Immature natural killer cell (primary cell): ENCODE results near the gene GABRA4. TPM values are rescaled to one million over a fixed set of nuclear protein-coding genes. Genes with fewer than 3 reads are reported as not detected.

ENCODE experiments used
- DNase-seq, 3 donors: peaks; one replicate each; pipeline ENCODE4 v3.0.0; 2022; ENCODE audit warnings: mixed read lengths in 1 of 3
- H3K27ac Mint-ChIP-seq, 6 donors: one replicate each; pipeline ENCODE4 v1.8.0; 2020; ENCODE audit warnings: mixed read lengths in 6 of 6, mild to moderate bottlenecking in 5 of 6, inconsistent platforms in 4 of 6, moderate library complexity in 3 of 6
- H3K27me3 Mint-ChIP-seq, 3 donors: one replicate each; pipeline ENCODE4 v1.8.0; 2020 to 2021; ENCODE audit warnings: low read depth in 3 of 3, mild to moderate bottlenecking in 3 of 3, mixed read lengths in 3 of 3, moderate library complexity in 3 of 3, inconsistent platforms in 1 of 3
- H3K36me3 Mint-ChIP-seq, 3 donors: one replicate each; pipeline ENCODE4 v1.8.0; 2020; ENCODE audit warnings: mixed read lengths in 3 of 3, inconsistent platforms in 2 of 3, mild to moderate bottlenecking in 2 of 3
- H3K4me1 Mint-ChIP-seq, 2 donors: one replicate each; pipeline ENCODE4 v1.8.0; 2020; ENCODE audit warnings: inconsistent platforms in 2 of 2, mild to moderate bottlenecking in 2 of 2, mixed read lengths in 2 of 2, moderate library complexity in 1 of 2
- H3K4me3 Mint-ChIP-seq, 5 donors: one replicate each; pipeline ENCODE4 v1.8.0; 2020; ENCODE audit warnings: mild to moderate bottlenecking in 5 of 5, mixed read lengths in 5 of 5, inconsistent platforms in 3 of 5, moderate library complexity in 3 of 5
- H3K9me3 Mint-ChIP-seq, 6 donors: one replicate each; pipeline ENCODE4 v1.8.0; 2020; ENCODE audit warnings: mild to moderate bottlenecking in 6 of 6, mixed read lengths in 6 of 6, inconsistent platforms in 4 of 6, moderate library complexity in 3 of 6
- polyA plus RNA-seq, 3 donors: library from polyadenylated mRNA; unstranded; fragments of 300-500 nt; fragmentation: Illumina TruSeq; gene quantifications; one replicate each; pipeline ENCODE4 v1.2.3, GENCODE V29; 2021

GABRA4 gene
- polyA plus RNA-seq, 3 donors from 2014 or later: not detected

DNA sequence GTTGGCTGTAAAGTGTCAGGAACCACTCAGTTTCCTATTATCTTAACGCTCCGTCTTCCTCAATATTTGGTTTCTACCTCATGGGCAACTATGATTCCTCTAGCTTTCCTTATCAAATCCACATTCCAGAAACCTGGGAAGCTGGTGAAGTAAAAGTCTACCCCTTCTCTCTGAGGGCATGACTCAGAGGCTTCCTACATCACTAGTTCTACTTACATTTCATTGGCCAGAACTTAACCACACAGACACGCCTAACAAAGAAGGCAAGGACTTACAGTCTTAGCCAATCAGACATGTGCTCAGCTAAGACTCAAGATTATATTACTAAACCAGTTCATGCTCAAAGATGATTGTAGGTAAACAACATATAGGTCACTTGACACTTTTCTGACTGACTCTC lies 114.7 kb downstream of the GABRA4 start:
- peaks cover 2 to 7% (median 5%) of the 10 kb centered on the region in 3 donors for H3K27me3 Mint-ChIP-seq
- H3K4me3 Mint-ChIP-seq: no peak overlapping the region
- H3K36me3 Mint-ChIP-seq: no peaks in the 10 kb centered on the region

DNA sequence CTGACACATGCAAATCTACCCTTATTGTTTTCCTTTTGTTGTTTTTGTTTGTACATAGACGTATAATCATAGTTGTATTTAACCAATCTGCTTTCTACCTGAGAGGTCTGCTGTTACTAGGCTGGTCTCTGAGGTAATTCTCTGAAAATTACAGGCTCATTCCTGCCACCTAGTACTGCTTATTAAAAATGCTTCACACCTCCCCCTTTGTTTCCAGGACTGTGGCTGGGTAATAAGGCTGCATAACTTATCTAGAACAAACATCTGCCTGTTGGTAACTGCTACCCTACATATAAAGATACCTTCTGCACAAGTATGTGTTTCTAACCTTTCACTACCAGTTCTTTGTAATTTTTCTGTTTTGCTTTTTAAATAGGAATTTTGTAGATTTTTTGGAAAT lies 118.6 kb downstream of the GABRA4 start:
- H3K4me1 Mint-ChIP-seq: no peaks in the 10 kb centered on the region
- no peak overlapping the region for H3K27ac Mint-ChIP-seq
- no peak for DNase-seq
- H3K36me3 Mint-ChIP-seq: no peaks in the 10 kb centered on the region
- H3K4me3 Mint-ChIP-seq: no peak overlapping the region
- H3K27me3 Mint-ChIP-seq: peaks cover 2 to 4% (median 3%) of the 10 kb centered on the region in 3 donors
- H3K9me3 Mint-ChIP-seq: peaks cover 0 to 3% (median 0%) of the 10 kb centered on the region in 6 donors

More for the DNA sequence above, 114.7 kb downstream of the GABRA4 start:
- Mint-ChIP-seq H3K27ac (no peak overlapping the region), H3K4me1 (no peaks in the 10 kb centered on the region), H3K9me3 (peaks cover 0 to 1% (median 0%) of the 10 kb centered on the region in 6 donors)
- no peak for DNase-seq

DNA sequence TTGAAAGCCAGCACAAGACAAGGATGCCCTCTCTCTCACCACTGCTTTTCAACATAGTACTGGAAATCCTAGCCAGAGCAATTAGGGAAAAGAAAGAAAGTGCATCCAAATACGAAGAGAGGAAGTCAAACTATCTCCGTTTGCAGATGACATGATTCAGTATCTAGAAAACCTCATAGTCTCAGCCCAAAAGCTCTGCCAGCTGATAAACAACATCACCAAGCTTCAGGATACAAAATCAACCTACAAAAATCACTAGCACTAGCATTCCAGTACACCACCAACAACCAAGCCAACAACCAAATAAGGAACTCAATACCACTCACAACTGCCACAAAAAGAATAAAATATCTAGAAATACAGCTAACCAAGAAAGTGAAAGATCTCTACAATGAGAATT lies 123.0 kb downstream of the GABRA4 start:
- no peak for DNase-seq
- Mint-ChIP-seq H3K27ac (no peak overlapping the region), H3K4me3 (no peak overlapping the region), H3K36me3 (no peaks in the 10 kb centered on the region), H3K4me1 (no peaks in the 10 kb centered on the region), H3K9me3 (peaks cover 0 to 2% (median 0%) of the 10 kb centered on the region in 6 donors), H3K27me3 (peaks cover 0 to 2% (median 0%) of the 10 kb centered on the region in 3 donors)

Other genes starting within 250 kb of the GABRA4 start
- gene COX7B2, start 84.3 kb downstream of the GABRA4 start, polyA plus RNA-seq: not detected
- not detected for gene GABRB1, start 38.0 kb upstream of the GABRA4 start, polyA plus RNA-seq